SK-N-SH (cell line): Measurements from ENCODE around the gene ARMCX5. TPM values are rescaled to one million over a fixed set of nuclear protein-coding genes. Genes with fewer than 3 reads are reported as not detected.

Source experiments
- CTCF ChIA-PET: fragments of 300-600, 350-600 bp; formaldehyde crosslinking; extraction: SDS; loops from one replicate; lab custom pipeline; 2021; lab: Yijun Ruan, JAX
- POLR2A ChIA-PET: fragments of 350-600 bp; sonication (Branson Sonifier 250); formaldehyde crosslinking; extraction: SDS; loops from one replicate; lab custom pipeline; 2020; ENCODE audit warnings: antibody characterized with exemption, inconsistent platforms; lab: Yijun Ruan, JAX
- DNase-seq: peaks from one replicate; pipeline ENCODE4 v3.0.0; 2012
- H2AFZ ChIP-seq: fragments of 200-600 bp; sonication (generic); 2 replicates; pipeline ENCODE4 v1.8.1; 2016; ENCODE audit warnings: antibody characterized with exemption, mild to moderate bottlenecking, low read depth
- H3F3A ChIP-seq: fragments of 200-600 bp; sonication (generic); replicated peaks from 2 replicates; pipeline ENCODE3; 2016; ENCODE audit warnings: antibody characterized with exemption, mild to moderate bottlenecking; ENCODE audit not compliant: insufficient read depth
- H3K27ac ChIP-seq, 2 experiments: fragments of 200-500 bp in 1 of 2; fragments of 200-600 bp in 1 of 2; sonication (Bioruptor generic) in 1 of 2; sonication (generic), shearing (Covaris generic) in 1 of 2; 2 replicates each; pipeline versions ENCODE4 v1.5.1 to v1.6.1; 2014 to 2016; ENCODE audit warnings: low read depth in 2 of 2, inconsistent platforms in 1 of 2, low read length in 1 of 2, mild to moderate bottlenecking in 1 of 2, mixed read lengths in 1 of 2
- H3K27me3 ChIP-seq: fragments of 200-600 bp; sonication (generic), shearing (Covaris generic); 2 replicates; pipeline ENCODE4 v1.6.1; 2016; ENCODE audit warnings: mixed run types; ENCODE audit not compliant: insufficient read depth
- H3K36me3 ChIP-seq, 2 experiments: fragments of 200-500 bp in 1 of 2; fragments of 200-600 bp in 1 of 2; sonication (Bioruptor generic) in 1 of 2; sonication (generic) in 1 of 2; replicated peaks in 1 of 2; 2 replicates each; pipeline versions ENCODE3 to v1.5.1; 2014 to 2016; ENCODE audit warnings: low read length in 1 of 2, mild to moderate bottlenecking in 1 of 2; ENCODE audit not compliant: insufficient read depth in 2 of 2, control insufficient read depth in 1 of 2
- H3K4me1 ChIP-seq, 2 experiments: fragments of 200-500 bp in 1 of 2; fragments of 200-600 bp in 1 of 2; sonication (Bioruptor generic) in 1 of 2; sonication (generic), shearing (Covaris generic) in 1 of 2; 2 replicates each; pipeline versions ENCODE4 v1.5.1 to v1.6.1; 2014 to 2016; ENCODE audit warnings: low read depth in 1 of 2, low read length in 1 of 2, mixed run types in 1 of 2; ENCODE audit not compliant: insufficient read depth in 2 of 2, control insufficient read depth in 1 of 2
- H3K4me2 ChIP-seq: fragments of 200-600 bp; sonication (generic), shearing (Covaris generic); 2 replicates; pipeline ENCODE4 v1.6.1; 2017; ENCODE audit warnings: mixed run types
- H3K4me3 ChIP-seq, 2 experiments: fragments of 200-500 bp in 1 of 2; fragments of 200-600 bp in 1 of 2; sonication (Bioruptor generic) in 1 of 2; sonication (generic), shearing (Covaris generic) in 1 of 2; 2 replicates each; pipeline versions ENCODE4 v1.5.1 to v1.8.1; 2014 to 2016; ENCODE audit warnings: low read depth in 2 of 2, inconsistent platforms in 1 of 2, low read length in 1 of 2, mild to moderate bottlenecking in 1 of 2, mixed read lengths in 1 of 2, moderate library complexity in 1 of 2
- H3K79me2 ChIP-seq: fragments of 200-600 bp; sonication (generic); 2 replicates; pipeline ENCODE4 v1.8.1; 2017; ENCODE audit warnings: mild to moderate bottlenecking; ENCODE audit not compliant: insufficient read depth
- H3K9ac ChIP-seq: fragments of 200-600 bp; sonication (generic); 2 replicates; pipeline ENCODE4 v1.6.1; 2017; ENCODE audit warnings: mixed run types
- H3K9me2 ChIP-seq: fragments of 200-600 bp; sonication (generic); 2 replicates; pipeline ENCODE4 v1.6.1; 2017; ENCODE audit warnings: mixed run types
- H3K9me3 ChIP-seq: fragments of 200-600 bp; sonication (generic); 2 replicates; pipeline ENCODE4 v1.6.1; 2017; ENCODE audit warnings: mixed run types, mild to moderate bottlenecking, moderate library complexity
- H4K20me1 ChIP-seq: fragments of 200-600 bp; sonication (generic); 2 replicates; pipeline ENCODE4 v1.6.1; 2017; ENCODE audit warnings: mild to moderate bottlenecking, mixed run types; ENCODE audit not compliant: insufficient read depth
- EP300 ChIP-seq, 2 experiments: IDR thresholded peaks; 2 replicates each; pipeline versions ENCODE4 v1.4.0 to v1.6.1; 2012; ENCODE audit warnings: borderline replicate concordance in 1 of 2, low read depth in 1 of 2, low read length in 1 of 2
- EZH2phosphoT487 ChIP-seq: fragments of 200-600 bp; sonication (generic); IDR thresholded peaks from 2 replicates; pipeline ENCODE4 v1.6.1; 2017; ENCODE audit warnings: low read depth, mixed run types, mild to moderate bottlenecking, antibody characterized with exemption, moderate library complexity, borderline replicate concordance
- FOXJ3 ChIP-seq: sonication (generic); formaldehyde crosslinking; IDR thresholded peaks from 2 replicates; pipeline ENCODE4 v1.5.1; 2020; ENCODE audit warnings: mild to moderate bottlenecking, missing genetic modification reagents
- FOXM1 ChIP-seq: IDR thresholded peaks from 2 replicates; pipeline ENCODE4 v1.4.0; 2012; ENCODE audit warnings: low read depth, mild to moderate bottlenecking
- GATA2 ChIP-seq: sonication (generic); formaldehyde crosslinking; IDR thresholded peaks from 2 replicates; pipeline ENCODE4 v1.5.0; 2020; ENCODE audit warnings: mild to moderate bottlenecking, missing genetic modification reagents
- MXI1 ChIP-seq: IDR thresholded peaks from 2 replicates; pipeline ENCODE4 v1.6.1; 2012; ENCODE audit warnings: mild to moderate bottlenecking, low read depth, low read length, improper control_type of control experiment
- NRF1 ChIP-seq: IDR thresholded peaks from 2 replicates; pipeline ENCODE4 v1.6.1; 2012; ENCODE audit warnings: low read depth, mild to moderate bottlenecking, low read length
- POLR2AphosphoS5 ChIP-seq: IDR thresholded peaks from 2 replicates; pipeline ENCODE4 v1.6.1; 2012; ENCODE audit warnings: low read depth, low read length
- RAD21 ChIP-seq: IDR thresholded peaks from 2 replicates; pipeline ENCODE4 v1.6.1; 2012; ENCODE audit warnings: mild to moderate bottlenecking, low read length
- RXRA ChIP-seq: IDR thresholded peaks from 2 replicates; pipeline ENCODE4 v1.4.0; 2012; ENCODE audit warnings: low read depth, mild to moderate bottlenecking, borderline replicate concordance
- TCF12 ChIP-seq: IDR thresholded peaks from 2 replicates; pipeline ENCODE4 v1.4.0; 2012
- WGBS: methylation state at CpG from one replicate; pipeline ENCODE4 v1.1.6; 2017; ENCODE audit warnings: low lambda C conversion rate; 5-methylcytosine and 5-hydroxymethylcytosine counted together
- polyA plus RNA-seq, 3 experiments: library from polyadenylated mRNA; depleted of rRNA; stranded (reverse); fragments of >200 nt; gene quantifications; 2 replicates each; pipeline ENCODE4 v1.2.3, GENCODE V29; 2012
- TF ChIP-seq, protein P1 (sequence below): fragments of 150-350 bp; IDR thresholded peaks from 2 replicates; pipeline ENCODE4 v1.6.1; 2016; ENCODE audit warnings: mild to moderate bottlenecking, low read depth, low read length
- TF ChIP-seq, protein P2 (sequence below): fragments of 200-600 bp; sonication (generic); IDR thresholded peaks from 2 replicates; pipeline ENCODE4 v1.6.1; 2017; ENCODE audit warnings: antibody characterized with exemption, mild to moderate bottlenecking, moderate library complexity
- TF ChIP-seq, protein P3 (sequence below): fragments of 150-350 bp; IDR thresholded peaks from 2 replicates; pipeline ENCODE4 v1.6.1; 2017; ENCODE audit warnings: antibody characterized with exemption, low read length, low read depth, borderline replicate concordance
- TF ChIP-seq, protein P4 (sequence below): IDR thresholded peaks from 2 replicates; pipeline ENCODE4; 2012
- TF ChIP-seq, protein P5 (sequence below): IDR thresholded peaks from 2 replicates; pipeline ENCODE4 v1.6.1; 2012; ENCODE audit warnings: mild to moderate bottlenecking, low read depth, low read length, moderate library complexity

The ARMCX5 gene
- polyA plus RNA-seq, 1 of the 3 experiments (the other 2 are of a cell fraction) = 9.6 TPM

DNA sequence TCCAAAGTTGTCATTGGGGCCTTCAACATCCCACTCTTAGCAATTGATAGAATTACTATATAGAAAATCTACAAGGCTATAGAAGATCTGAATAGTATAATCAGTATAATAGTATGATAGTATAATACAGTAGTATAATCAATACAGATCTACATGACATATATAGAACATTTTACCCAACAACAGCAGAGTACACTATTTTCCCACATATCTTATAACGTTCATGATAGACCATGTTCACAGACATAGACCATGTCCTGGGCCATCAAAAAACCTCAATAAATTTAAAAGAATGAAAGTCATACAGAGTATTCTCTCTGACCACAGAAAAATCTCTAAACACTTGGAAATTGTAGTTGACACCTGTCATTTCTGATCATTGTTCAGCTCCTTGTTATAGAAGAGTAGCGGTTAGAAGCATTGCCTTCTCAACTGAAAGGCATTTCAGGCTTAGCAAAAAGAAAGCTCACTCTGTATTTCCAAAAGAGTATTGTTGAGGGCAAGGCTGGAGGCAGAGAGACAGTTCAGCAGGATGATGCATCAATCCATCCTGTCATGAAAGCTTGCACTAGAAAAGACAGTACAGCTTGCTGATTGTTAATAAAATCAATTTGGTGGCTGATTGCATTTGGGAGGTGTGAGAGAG lies 38.8 kb upstream of the ARMCX5 start:
- H2AFZ ChIP-seq = no peak overlapping the region
- no peak overlapping the region for H3K4me2 ChIP-seq
- no peak overlapping the region for H3K9ac ChIP-seq
- no peaks in the 10 kb centered on the region for H3K9me3 ChIP-seq
- peaks cover 12% of the 10 kb centered on the region; the same call in 1 of the 2 replicates for H3K27me3 ChIP-seq
- CTCF ChIA-PET = interaction anchor here (0.6 kb wide), 1 partner anchor 68 kb away, joined by 3 read pairs; no protein-coding TSS in a partner anchor
- POLR2A ChIA-PET = no interaction called here
- H3K79me2 ChIP-seq = no peaks in the 10 kb centered on the region
- no peaks in the 10 kb centered on the region for H3K36me3 ChIP-seq
- H3F3A ChIP-seq = no peaks in the 10 kb centered on the region
- TF ChIP-seq FOXM1 (no peak), GATA2 (CRISPR knock-in tag) (no peak), NRF1 (no peak), FOXJ3 (CRISPR knock-in tag) (no peak), RAD21 (no peak), POLR2AphosphoS5 (no peak), TCF12 (no peak), EP300 (IDR thresholded peaks at IDR 0.05; ENCODE audit: borderline replicate concordance in 1 of 2, low read depth in 1 of 2, low read length in 1 of 2) (no peak), RXRA (no peak), EZH2phosphoT487 (no peak), MXI1 (no peak)
- TF ChIP-seq, protein P1, sequence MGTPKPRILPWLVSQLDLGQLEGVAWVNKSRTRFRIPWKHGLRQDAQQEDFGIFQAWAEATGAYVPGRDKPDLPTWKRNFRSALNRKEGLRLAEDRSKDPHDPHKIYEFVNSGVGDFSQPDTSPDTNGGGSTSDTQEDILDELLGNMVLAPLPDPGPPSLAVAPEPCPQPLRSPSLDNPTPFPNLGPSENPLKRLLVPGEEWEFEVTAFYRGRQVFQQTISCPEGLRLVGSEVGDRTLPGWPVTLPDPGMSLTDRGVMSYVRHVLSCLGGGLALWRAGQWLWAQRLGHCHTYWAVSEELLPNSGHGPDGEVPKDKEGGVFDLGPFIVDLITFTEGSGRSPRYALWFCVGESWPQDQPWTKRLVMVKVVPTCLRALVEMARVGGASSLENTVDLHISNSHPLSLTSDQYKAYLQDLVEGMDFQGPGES = no peak
- TF ChIP-seq, protein P2, sequence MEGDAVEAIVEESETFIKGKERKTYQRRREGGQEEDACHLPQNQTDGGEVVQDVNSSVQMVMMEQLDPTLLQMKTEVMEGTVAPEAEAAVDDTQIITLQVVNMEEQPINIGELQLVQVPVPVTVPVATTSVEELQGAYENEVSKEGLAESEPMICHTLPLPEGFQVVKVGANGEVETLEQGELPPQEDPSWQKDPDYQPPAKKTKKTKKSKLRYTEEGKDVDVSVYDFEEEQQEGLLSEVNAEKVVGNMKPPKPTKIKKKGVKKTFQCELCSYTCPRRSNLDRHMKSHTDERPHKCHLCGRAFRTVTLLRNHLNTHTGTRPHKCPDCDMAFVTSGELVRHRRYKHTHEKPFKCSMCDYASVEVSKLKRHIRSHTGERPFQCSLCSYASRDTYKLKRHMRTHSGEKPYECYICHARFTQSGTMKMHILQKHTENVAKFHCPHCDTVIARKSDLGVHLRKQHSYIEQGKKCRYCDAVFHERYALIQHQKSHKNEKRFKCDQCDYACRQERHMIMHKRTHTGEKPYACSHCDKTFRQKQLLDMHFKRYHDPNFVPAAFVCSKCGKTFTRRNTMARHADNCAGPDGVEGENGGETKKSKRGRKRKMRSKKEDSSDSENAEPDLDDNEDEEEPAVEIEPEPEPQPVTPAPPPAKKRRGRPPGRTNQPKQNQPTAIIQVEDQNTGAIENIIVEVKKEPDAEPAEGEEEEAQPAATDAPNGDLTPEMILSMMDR = no peak
- TF ChIP-seq, protein P3, sequence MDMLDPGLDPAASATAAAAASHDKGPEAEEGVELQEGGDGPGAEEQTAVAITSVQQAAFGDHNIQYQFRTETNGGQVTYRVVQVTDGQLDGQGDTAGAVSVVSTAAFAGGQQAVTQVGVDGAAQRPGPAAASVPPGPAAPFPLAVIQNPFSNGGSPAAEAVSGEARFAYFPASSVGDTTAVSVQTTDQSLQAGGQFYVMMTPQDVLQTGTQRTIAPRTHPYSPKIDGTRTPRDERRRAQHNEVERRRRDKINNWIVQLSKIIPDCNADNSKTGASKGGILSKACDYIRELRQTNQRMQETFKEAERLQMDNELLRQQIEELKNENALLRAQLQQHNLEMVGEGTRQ = no peak
- TF ChIP-seq, protein P4, sequence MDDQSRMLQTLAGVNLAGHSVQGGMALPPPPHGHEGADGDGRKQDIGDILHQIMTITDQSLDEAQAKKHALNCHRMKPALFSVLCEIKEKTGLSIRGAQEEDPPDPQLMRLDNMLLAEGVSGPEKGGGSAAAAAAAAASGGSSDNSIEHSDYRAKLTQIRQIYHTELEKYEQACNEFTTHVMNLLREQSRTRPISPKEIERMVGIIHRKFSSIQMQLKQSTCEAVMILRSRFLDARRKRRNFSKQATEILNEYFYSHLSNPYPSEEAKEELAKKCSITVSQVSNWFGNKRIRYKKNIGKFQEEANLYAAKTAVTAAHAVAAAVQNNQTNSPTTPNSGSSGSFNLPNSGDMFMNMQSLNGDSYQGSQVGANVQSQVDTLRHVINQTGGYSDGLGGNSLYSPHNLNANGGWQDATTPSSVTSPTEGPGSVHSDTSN = no peak
- TF ChIP-seq, protein P5, sequence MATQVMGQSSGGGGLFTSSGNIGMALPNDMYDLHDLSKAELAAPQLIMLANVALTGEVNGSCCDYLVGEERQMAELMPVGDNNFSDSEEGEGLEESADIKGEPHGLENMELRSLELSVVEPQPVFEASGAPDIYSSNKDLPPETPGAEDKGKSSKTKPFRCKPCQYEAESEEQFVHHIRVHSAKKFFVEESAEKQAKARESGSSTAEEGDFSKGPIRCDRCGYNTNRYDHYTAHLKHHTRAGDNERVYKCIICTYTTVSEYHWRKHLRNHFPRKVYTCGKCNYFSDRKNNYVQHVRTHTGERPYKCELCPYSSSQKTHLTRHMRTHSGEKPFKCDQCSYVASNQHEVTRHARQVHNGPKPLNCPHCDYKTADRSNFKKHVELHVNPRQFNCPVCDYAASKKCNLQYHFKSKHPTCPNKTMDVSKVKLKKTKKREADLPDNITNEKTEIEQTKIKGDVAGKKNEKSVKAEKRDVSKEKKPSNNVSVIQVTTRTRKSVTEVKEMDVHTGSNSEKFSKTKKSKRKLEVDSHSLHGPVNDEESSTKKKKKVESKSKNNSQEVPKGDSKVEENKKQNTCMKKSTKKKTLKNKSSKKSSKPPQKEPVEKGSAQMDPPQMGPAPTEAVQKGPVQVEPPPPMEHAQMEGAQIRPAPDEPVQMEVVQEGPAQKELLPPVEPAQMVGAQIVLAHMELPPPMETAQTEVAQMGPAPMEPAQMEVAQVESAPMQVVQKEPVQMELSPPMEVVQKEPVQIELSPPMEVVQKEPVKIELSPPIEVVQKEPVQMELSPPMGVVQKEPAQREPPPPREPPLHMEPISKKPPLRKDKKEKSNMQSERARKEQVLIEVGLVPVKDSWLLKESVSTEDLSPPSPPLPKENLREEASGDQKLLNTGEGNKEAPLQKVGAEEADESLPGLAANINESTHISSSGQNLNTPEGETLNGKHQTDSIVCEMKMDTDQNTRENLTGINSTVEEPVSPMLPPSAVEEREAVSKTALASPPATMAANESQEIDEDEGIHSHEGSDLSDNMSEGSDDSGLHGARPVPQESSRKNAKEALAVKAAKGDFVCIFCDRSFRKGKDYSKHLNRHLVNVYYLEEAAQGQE = no peak
- no peak overlapping the region for H3K27ac ChIP-seq
- H3K4me3 ChIP-seq = no peak overlapping the region
- no peak for DNase-seq
- 57% methylated on average over 2 of the region's 2 CpGs for whole genome bisulfite sequencing
- no peaks in the 10 kb centered on the region for H3K9me2 ChIP-seq
- H3K4me1 ChIP-seq = no peaks in the 10 kb centered on the region
- no peaks in the 10 kb centered on the region for H4K20me1 ChIP-seq
